GM20431 (cell line): ENCODE measurements around the gene CES2.
"Not testable (repeated sequence)": the region's sequence is repeated elsewhere in the genome, so short reads cannot be mapped to it uniquely, and the experiment has no call there.

Source experiments
- in situ Hi-C: fragments of 300-500 bp; cut with MseI, MboI; formaldehyde crosslinking; loops from one replicate; pipeline ENCODE4 v1.15.0; 2020; ENCODE audit warnings: low sequenced_read_pairs; ENCODE audit not compliant: unreplicated experiment

The CES2 gene

DNA sequence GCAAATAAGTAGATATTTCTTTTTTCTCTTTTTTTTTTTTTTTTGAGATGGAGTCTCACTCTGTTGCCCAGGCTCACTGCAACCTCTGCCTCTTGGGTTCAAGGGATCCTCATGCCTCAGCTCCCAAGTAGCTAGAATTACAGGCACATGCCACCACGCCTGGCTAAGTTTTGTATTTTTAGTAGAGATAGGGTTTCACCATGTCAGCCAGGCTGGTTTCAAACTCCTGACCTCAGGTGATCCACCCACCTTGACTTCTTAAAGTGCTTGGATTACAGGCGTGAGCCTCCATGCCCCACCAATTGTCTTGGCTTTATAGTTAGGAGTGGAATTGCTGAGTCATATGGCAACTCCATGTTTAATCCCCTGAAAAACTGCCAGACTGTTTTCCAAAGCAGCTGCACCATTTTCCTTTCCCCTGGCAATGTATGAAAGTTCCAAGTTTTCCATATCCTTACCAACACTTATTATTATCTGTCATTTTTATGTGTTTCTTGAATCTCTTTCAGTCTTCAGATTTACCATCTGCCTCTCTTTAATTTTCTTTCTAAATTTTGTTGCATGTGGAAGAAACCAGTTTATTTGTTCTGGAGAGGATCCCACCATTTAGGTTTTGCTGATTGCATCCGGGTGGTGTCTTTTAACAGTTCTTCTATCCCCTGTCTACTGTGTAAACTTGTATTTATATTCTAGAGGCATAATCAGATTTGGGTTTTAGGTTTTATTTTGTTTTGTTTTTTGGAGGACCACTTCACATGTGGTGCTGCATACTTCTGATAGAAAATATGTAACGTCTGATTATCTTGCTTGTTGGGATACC lies 15.9 kb downstream of the CES2 start:
- in situ Hi-C loops = no loop called here

DNA sequence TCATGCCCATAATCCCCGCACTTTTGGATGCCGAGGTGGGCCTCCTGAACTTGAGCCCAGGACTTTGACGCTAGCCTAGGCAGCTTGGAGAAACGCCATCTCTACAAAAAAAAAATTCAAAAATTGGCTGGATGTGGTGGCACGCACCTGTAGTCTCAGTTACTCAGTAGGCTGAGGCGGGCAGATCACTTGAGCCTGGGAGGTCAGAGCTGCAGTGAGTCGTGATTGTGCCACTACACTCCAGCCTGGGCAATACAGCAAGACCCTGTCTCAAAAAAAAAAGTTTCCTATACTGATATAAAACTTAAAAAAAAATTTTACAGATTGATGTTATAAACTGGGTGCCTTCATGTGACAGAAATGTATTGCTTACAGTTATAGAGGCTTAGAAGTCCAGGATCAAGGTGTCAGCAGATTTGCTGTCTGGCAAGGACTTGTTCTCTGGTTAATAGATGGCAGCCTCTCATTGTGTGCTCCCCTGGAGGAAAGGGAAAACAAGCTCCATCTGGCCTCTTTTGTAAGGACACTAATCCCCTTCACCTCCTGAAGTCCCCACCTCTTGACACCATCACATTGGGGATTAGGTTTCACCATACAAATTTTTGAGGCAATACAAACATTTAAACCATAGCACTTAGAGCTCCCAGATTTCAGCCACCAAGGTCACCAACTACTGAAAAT lies 17.3 kb downstream of the CES2 start:
- in situ Hi-C loops = no loop called here

DNA sequence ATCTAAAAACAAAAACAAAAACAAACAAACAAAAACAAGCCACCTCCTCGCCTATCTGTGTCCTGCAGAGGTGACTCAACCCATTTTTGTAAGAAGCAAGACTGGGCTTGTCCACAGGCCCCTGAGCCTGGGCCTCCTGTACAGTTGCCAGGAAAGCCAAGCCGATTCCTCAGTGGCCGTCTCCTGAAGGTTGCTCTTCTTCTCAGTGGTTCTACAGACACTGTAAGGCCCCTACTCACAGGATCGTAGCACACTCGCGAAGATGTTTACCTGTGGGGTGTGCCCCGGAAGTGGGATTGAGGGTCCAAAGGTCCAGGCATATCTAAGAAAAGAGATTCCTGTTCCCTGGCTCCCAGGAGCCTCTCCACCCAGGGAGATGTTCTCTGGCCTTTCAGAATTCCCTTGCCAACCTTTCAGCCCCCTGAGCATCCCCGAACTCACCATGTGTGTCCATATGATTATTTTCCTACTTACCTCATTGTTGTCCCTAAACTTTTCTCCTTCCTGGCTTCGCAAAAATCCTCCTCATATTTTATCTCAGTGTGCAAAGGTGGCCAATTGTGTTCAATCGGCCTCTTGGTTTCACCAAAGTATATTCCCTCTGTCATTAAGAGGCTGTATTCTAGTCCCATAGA lies 18.3 kb downstream of the CES2 start:
- in situ Hi-C loops = no loop called here

DNA sequence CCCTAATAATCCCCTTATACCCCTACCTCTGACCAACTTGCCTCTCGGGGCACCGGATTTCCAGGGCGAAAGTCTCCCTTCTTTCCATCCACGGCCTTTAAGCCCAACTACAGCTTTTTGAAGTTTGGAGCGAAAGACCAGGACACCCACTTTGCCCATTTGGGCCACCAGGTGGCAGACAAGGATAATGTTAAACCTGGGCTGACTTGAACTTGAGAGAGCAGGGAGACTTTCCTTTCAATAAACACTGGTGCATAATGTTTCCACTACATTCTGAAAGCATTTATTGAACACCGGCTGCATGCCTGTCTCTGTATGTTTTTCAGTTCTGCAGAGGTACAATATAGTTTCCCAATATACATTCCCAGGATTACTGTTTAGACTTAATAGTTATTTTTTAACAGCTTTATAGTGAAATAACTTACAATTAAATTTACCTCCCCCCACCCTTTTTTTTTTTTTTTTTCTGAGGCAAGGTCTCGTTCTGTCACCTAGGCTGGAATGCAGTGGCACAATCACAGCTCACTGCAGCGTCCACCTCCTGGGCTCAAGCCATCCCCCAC lies 18.9 kb downstream of the CES2 start:
- in situ Hi-C loops = no loop called here

DNA sequence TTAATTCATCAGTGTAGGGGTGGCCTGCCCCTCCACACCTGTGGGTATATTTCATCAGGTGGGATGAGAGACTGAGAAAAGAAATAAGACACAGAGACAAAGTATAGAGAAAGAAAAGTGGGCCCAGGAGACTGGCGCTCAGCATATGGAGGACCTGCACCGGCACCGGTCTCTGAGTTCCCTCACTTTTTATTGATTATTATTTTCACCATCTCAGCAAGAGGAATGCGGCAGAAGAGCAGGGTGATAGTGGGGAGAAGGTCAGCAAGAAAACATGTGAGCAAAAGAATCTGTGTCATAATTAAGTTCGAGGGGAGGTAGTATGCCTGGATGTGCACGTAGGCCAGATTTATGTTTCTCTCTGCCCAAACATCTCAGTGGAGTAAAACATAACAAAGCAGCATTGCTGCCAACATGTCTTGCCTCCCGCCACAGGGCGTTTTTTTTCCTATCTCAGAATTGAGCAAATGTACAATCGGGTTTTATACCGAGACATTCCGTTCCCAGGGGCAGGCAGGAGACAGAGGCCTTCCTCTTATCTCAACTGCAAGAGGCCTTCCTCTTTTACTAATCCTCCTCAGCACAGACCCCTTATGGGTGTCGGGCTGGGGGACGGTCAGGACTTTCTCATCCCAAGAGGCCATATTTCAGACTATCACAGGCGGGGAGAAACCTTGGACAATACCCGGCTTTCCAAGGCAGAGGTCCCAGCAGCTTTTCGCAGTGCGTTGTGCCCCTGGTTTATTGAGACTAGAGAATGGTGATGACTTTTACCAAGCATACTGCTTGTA lies 20.2 kb downstream of the CES2 start:
- in situ Hi-C loops = not testable (repeated sequence)

DNA sequence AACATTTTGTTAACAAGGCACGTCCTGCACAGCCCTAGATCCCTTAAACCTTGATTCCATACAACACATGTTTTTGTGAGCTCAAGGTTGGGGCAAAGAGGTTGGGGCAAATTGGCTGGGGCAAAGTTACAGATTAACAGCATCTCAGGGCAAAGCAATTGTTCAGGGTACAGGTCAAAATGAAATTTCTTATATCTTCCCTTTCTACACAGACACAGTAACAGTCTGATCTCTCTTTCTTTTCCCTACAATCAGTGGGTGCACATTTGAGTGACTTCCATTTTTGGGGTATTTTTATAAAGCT lies 20.8 kb downstream of the CES2 start:
- in situ Hi-C loops = not testable (repeated sequence)

DNA sequence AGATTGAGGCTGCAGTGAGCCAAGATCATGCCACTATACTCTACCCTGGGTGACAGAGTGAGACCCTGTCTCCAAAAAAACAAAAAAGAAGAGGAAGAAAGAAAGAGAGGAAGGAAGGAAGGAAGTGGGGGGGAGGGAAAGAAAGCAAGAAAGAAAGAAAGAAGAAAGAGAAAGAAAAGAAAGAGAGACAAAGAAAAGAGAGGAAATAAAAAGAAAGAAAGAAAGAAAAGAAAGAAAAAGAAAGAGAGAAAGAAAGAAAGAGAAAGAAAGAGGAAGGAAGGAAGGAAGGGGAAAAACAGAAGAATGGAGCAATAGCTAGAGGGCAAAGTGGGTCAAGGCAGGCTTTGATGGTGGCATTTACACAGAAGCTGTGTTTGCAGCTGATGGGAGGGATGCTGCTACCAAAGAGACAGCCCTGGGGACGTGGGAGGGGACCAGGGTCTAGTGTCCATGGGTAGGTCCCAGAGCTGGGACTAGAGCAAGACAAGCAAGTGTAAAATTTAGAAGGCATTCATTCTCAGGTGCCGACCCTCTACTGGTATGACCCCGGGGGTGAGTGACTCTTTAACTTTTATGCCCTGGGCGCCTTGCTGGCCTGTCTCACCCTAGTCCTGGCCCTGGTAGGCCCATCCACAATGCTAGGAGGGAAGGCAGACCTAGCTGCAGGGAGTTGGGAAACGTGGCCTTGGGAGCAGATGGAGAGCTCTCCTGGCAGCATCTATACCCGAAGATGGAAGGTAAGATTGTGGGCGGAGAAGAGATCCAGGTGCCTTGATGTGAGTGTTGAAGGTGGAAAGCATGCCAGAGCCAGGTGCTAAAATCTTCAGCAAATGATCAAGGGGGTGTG lies 23.8 kb downstream of the CES2 start:
- in situ Hi-C loops = no loop called here

DNA sequence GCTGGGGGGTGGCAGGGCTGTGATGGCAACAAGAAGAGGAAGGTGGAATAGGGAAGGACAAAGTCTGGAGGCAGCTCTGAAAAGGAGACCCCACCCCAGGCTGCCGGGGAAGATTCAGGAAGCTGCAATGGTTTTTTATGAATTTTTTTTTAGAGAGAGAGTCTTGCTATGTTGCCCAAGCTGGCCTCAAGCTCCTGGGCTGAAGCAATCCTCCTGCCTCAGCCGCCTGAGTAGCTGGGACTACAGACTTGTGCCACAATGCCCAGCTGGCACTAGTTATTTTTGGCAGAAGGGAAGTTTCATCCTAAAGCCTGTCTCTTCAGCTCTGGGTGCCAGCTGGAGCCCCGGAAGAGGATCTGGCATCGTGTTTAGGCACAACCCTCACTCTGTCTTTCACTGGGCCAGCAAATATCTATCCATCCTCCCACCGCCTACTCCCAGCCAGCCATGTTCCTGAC lies 24.4 kb downstream of the CES2 start:
- in situ Hi-C loops = no loop called here

DNA sequence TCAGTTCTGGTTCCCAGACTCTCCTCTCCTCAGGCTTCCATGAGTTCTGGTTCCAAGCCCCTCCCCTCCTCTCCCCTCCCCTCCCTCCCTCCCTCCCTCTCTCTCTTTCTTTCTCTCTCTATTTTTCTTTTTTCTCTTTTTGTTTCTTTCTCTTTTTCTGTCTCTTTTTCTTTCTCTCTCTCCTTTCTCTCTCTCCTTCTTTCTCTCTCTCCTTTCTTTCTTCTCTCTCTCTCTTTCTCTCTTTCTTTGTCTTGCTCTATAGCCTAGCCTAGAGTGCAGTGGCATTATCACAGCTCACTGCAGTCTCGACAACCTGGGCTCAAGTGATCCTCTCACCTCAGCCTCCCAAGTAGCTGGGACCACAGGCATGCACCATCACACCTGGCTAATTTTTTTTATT lies 25.0 kb downstream of the CES2 start:
- in situ Hi-C loops = no loop called here

DNA sequence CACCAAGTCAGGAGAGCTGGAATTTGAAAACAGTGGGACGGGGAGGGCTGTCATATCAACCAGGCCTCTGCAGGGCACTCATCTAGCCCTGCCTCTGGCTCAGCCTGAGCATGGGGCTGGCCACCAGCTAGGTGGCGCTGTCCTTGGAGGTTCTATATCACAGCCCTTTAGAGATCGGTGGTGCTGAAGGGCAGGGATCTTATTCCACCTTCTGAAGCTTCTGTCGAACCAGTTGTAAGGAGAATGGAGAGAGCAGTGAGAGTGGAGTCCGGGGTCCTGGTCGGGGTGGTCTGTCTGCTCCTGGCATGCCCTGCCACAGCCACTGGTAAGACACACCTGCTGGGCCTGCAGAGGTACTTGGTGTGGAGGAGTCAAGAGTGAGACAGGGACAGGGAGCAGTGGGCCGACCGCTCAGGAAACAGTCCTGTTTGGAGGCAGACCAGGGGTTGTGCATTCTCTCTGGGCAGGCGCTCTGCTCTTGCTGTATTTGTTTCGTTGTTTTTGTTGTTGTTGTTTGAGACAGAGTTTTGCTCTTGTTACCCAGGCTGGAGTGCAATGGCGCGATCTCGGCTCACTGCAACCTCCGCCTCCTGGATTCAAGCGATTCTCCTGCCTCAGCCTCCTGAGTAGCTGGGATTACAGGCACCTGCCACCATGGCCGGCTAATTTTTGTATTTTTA lies 25.9 kb downstream of the CES2 start, which contains the start of gene CES3:
Gene CES3, plus strand, starts transcription at position 202 of the 680 bp plus-strand sequence. Its CDS starts 42 bp downstream, at position 244.
- in situ Hi-C loops = no loop called here

DNA sequence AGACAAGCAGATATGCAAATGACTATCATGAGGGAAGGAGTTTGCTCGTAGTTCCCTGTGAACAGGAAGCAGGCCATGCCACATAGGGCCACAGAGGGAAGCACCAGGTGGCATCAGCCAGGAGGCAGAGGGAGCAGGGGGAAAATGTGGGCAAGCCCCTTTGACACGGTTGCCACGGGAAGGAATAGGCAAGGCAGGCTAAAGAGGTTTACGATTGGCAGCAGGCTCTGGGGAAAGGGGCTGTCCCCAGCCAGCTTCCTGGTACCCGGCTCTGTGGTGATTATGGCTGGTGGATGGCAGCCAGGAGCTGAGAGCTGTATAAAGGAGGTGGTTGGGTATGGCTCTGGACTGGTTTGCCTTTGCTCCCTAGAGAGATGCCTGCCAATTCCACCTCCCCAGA lies 26.6 kb downstream of the CES2 start:
- in situ Hi-C loops = no loop called here

DNA sequence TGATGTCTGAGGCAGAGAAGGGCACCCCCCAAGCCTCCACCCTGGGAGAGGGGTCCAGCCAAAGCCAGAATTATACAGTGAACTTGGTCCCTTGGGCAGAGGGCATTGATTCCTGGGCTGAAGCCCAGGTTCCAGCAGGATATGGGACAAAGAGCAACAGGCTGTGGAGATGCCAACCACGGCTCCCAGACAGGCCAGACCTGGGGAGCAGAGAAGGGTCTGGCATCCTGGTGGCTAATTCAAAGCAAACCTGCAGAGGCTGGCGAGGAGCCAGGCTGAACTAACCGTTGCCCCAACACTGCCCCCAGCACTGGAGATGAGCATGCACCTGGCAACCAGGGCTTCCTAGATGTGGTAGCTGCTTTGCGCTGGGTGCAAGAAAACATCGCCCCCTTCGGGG lies 28.7 kb downstream of the CES2 start:
- in situ Hi-C loops = no loop called here

DNA sequence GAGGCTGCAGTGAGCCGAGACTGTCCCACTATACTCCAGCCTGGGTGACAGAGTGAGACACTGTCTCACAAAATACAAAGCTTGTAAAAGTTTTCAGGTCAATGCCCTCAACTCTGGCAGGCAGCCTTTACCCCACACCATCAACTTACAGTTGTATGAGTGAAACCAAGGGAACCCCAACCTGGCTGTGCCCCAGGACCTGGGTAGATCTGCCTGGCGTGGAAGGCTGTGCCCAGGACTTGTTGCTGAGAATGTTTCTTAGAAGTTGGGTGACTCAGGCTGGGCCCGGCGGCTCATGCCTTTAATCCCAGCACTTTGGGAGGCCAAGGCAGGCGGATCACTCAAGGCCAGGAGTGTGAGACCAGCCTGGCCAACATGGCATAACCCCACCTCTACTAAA lies 33.5 kb downstream of the CES2 start:
- in situ Hi-C loops = no loop called here

DNA sequence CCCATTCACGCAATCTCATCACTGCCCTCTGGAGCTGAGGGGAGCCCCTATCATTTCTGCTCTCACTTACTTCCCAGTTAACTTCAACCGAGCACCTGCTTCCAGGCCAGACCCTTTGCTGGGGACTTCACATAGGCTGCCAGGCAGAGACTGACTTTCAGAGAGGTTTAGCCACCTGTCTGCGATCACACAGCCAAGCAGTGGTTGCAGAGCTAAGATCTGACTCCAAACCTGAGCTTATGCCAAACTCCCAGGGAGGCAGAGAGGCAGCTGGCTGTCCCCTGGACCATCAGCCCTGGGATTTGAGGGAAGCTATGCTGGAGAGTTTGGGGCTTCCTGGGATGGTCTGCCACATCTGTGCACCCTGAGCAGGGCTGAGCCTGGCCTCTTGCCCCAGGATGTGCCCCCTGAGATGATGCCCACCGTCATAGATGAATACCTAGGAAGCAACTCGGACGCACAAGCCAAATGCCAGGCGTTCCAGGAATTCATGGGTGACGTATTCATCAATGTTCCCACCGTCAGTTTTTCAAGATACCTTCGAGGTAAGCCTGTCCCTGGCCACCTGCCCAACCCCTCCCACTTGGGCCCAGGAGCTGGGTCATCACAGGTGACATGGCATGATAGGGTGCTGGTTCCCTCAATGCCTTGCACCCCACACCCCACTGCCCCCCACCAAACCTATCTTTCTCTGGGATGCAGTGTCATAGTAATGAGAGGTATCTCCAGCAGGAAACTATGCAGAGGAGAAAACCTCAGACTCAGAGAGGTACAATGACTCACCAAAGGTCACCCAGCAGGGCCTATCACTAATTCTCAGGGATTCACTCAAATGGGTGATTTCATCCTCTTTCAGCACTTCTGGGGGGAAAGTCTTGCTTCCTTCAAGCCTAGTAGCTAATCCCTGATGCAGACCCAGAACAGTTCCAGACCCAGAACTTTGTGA lies 35.7 kb downstream of the CES2 start:
- in situ Hi-C loops = no loop called here

DNA sequence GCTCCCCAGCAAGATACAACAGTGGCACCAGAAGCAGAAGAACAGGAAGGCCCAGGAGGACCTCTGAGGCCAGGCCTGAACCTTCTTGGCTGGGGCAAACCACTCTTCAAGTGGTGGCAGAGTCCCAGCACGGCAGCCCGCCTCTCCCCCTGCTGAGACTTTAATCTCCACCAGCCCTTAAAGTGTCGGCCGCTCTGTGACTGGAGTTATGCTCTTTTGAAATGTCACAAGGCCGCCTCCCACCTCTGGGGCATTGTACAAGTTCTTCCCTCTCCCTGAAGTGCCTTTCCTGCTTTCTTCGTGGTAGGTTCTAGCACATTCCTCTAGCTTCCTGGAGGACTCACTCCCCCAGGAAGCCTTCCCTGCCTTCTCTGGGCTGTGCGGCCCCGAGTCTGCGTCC lies 37.7 kb downstream of the CES2 start:
- in situ Hi-C loops = no loop called here

DNA sequence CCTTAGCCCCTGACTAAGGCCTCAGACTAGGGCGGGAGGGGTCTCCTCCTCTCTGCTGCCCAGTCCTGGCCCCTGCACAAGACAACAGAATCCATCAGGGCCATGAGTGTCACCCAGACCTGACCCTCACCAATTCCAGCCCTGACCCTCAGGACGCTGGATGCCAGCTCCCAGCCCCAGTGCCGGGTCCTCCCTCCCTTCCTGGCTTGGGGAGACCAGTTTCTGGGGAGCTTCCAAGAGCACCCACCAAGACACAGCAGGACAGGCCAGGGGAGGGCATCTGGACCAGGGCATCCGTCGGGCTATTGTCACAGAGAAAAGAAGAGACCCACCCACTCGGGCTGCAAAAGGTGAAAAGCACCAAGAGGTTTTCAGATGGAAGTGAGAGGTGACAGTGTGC lies 38.4 kb downstream of the CES2 start:
- in situ Hi-C loops = no loop called here

DNA sequence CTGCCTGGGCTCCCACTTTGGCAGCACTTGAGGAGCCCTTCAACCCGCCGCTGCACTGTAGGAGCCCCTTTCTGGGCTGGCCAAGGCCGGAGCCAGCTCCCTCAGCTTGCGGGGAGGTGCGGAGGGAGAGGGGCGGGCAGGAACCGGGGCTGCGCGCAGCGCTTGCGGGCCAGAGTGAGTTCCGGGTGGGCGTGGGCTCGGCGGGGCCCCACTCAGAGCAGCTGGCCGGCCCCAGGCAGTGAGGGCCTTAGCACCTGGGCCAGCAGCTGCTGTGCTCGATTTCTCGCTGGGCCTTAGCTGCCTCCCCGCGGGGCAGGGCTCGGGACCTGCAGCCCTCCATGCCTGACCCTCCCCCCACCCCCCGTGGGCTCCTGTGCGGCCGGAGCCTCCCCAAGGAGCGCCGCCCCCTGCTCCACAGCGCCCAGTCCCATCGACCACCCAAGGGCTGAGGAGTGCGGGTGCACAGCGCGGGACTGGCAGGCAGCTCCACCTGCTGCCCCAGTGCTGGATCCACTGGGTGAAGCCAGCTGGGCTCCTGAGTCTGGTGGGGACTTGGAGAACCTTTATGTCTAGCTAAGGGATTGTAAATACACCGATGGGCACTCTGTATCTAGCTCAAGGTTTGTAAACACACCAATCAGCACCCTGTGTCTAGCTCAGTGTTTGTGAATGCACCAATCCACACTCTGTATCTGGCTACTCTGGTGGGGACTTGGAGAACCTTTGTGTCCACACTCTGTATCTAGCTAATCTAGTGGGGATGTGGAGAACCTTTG lies 39.0 kb downstream of the CES2 start:
- in situ Hi-C loops = not testable (repeated sequence)
